HG03108 (cell line): ENCODE data around the gene GUCA2B.

Experiments used
- ATAC-seq: cut with Tn5 transposase; IDR thresholded peaks from one replicate; pipeline ENCODE4 v1.9.1; 2021; ENCODE audit warnings: moderate library complexity; ENCODE audit not compliant: unreplicated experiment

The GUCA2B gene

DNA sequence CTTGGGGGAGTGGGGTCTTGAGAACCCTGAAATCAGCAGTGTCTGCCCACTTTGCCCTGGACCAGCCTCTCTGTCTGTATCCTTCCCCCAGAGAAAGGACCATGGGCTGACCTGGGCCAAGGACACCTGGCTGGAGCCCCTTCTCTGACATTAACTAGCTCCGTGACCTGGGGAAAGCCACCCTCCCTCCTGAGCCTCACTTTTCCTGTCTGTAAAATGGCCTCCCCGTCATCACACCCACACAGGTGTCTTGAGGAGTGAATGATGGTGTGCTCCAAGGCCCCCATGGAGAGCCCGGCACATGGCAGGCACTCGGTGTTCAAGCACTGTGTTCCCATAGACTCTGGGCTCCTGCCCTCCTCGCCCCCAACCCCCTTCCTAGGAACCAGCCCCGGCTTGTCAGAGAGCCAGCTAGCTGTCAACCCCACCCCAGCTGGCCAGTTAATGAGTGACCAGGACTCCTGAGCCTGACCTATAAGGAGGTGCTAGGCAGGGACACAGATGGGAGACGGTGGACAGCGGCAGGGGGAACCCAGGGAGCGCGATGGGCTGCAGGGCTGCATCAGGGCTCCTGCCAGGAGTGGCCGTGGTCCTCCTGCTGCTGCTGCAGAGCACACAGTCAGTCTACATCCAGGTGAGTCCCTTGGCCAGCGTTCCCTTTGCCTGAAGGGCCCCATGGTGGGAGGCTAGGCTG, at the start of gene GUCA2B:
Gene GUCA2B (plus strand): TSS at position 504 of the 694 bp plus-strand sequence. CDS start 41 bp downstream, at position 545.
- no peak for ATAC-seq

DNA sequence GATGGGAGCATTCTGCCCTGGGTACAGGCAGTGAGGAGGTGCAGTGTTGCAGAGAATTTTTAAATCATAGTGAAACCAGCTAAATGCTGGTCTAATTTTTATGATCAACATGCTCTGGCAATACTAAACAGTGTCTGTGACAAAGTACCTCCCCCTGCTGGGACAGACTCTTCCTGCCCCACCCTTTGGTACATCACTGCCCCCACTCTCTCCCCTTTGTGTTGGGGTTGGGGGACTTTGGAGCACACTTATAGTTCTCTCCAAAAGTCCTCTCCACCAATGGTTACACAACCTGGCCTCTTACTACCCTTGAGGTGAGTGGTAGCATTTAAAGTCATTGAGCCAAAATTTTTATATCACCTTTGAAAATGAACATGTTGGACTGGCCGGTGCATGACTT, 48.2 kb upstream of the GUCA2B start:
- no peak for ATAC-seq

DNA sequence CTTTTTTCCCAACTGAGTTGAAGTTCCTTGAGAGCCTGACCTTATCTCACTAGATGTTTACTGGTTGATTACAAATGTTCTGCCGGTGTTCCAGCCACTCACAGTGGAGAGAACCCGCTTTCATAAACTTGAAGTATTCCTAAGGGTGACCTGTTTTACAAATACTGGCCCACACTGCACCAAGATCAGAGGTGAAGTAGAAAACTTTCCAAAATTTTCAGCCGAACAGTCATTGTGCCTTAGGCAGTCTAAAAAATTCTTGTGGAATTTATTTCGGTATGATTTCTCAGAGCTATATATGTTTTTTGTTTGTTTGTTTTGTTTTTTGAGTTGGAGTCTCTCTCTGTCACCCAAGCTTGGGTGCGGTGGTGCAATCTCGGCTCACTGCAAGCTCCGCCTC, 44.9 kb upstream of the GUCA2B start:
- ATAC-seq, result no peak

DNA sequence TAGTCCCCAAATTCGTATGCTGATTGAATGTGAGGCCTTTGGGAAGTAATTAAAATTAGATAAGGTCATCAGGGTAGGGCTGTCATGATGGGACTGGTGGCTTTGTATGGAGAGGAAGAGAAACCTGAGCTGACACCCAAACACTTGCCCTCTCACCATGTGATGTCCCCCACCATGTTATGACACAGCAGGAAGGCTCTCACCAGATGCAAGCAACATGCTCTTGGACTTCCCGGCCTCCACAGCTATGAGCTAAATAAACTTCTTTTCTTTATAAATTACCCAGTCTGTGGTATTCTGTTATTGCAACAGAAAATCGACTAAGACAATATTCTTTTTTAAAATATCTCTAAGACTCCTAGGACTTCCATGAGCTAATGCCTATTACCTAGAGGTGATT, 43.6 kb upstream of the GUCA2B start:
- no peak for ATAC-seq

DNA sequence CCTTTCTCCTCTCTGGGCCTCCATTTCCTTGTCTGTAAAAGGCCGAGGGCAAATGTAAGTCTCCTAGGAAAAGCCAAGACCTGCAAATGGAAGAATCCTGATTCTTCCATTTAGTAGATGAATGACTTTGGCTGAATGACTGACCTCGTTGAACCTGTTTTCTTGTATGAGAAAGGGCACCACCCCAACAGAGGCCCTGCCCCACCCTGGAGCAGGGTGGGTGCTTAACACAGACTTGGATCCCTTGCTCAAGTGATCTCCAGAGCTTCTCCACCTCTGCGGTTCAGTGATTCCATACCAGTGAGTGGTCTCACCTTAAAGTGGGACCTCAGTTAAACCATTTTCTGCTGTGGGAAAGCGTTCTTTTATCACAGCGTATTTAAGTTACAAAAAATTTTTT, 39.0 kb upstream of the GUCA2B start:
- no peak for ATAC-seq

DNA sequence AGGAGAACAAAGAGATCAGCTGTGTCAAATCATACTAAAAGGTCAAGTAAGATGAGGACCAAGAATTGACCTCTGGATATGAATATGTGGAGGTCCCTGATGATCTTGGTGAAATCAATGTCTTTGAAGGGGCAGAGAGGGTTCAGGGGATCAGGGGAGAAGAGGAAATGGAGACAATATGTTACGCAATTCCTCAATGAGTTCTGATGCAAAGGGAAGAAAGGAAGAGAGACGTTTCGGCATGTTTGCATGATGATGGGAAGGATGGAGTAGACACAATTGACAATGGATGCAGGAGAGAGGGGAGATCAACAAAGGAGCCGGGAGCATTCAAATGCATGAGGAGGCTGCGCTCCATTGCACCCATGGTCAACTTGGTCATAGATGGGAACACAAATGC, 36.0 kb upstream of the GUCA2B start:
- ATAC-seq, result no peak

DNA sequence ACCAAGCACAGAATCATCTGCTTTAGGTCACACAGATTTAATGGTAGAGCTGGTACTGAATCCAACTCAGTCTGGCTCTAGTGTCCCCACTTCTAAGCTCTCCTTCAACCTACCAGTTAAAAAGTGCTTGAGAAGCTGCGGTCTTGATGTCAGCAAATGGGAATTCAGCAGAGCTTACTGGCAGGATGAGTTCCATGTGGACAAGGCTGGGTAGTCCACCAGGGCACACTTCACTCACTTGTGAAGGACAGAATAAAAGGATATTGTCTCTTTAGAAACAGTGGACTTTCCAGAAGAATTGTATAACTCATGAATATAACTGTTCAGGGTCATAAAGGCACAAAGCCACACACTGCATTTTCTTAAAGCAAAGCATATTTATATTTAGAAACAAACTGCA, 35.1 kb upstream of the GUCA2B start:
- no peak for ATAC-seq

DNA sequence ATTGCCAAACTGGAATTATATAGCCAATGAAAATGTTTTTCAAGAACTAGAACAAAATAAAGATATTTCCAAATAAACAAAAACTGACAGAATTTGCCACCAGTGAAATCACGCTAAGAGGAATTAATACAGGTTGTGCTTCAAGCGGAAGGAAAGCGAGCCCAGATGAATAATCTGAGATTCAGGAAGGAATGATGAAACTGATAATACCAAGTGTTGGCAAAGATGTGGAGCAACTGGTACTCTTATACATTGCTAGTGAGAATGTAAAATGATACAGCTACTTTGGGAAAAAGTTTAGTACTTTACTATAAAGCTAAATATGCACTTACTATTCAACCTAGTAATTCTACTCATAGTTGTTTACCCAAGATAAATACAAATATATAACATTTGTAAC, 30.8 kb upstream of the GUCA2B start:
- no peak for ATAC-seq

DNA sequence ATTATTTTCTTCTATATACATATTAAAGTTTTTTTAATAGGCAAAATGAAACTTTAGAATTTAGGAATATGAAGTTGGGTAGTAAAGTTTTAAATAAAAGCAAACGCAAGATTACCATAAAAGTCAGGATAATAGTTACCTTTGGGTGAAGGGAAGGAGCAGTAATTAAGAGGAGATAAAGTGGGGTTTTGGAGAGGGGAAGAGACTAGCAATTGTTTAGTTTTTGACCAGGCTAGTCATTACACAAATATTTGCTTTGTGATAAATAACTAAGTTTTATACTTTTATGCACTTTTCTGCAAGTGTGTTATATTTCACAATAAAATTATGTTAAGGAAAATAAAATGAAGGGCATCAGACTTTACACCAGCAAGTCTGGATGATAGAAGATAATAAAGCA, 27.7 kb upstream of the GUCA2B start:
- ATAC-seq, result no peak

DNA sequence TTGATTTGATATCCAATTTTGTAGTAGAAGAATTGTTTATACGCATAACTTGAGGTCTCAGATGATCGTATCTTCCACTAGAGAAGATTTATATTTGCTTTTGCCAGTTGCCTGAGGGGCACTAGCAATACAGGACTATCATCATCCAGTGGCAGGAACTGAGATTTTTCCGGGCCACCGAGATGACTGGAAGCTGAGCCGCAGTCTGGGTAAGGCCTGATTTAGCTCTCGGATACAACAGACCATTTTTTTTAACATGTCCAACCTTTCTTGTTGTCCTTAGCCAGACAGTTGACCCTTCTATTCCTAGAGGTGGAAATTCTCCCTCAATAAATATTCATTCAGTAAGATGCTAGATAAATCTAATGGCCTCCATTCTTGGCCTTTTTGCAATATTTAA, 25.4 kb upstream of the GUCA2B start:
- no peak for ATAC-seq

DNA sequence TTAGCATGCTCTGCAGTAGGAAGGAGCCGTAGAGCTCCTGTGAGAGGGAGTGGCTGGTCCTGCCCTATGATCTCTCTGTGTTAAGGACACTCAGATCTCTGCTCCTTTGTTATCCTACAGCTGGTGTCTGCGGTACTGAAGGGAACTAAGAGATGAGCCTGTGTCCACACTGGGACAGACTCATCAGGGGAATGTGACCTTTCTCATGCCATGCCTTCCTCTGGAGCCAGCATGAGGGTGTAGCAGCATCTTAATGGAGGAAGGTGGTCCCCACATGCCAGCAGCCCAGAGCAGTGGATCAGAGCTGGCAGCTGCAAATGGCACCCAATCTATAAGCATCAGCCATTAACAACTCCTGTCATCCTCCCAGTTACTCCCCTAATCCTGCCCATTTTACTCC, 24.7 kb upstream of the GUCA2B start:
- ATAC-seq, result no peak

DNA sequence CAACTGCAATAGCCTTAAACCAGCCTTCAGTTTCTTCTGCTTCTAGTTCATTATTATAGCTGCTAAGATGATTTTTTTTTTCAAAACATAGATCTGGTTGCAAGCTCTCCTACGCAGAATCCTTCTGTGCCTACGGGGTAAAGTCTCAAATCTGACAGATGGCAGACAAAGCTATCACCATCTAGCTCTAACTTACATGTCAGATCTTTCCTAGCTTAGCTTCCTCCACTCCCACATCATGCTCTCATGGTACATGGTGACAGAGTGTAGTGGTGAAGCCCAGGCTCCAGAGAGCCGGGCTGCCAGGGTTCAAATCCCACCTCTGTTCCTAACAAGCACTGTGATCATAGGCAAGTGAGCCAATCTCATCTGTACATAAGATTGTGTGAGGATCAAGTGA, 24.2 kb upstream of the GUCA2B start:
- no peak for ATAC-seq

DNA sequence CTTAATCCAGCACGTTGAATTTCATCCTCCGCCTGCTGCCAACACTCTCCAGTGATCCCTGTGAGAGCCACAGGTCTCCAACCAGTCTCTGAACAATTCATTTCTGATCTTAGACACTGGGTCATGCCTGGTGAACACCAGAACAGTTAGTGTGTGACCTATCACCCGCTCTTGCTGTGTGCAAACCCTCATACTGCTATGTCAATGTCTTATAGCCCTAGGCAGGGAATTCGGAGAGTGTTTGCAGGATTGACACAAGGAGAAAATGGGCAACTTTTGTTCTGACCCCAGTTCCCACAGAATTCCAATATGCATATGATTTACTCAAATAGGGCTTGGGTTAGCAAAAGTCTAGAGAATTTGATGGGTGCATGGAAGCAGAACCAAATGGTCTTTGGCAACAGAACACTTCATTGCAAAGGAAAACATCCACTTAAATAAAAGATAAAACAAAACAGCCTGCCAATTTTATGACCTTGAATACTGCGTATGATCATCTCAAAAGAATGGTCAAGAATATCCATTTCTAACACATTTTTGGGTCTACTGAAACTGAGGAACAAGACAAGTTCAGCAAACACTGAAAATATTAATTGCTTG, 23.0 kb upstream of the GUCA2B start:
- no peak for ATAC-seq

DNA sequence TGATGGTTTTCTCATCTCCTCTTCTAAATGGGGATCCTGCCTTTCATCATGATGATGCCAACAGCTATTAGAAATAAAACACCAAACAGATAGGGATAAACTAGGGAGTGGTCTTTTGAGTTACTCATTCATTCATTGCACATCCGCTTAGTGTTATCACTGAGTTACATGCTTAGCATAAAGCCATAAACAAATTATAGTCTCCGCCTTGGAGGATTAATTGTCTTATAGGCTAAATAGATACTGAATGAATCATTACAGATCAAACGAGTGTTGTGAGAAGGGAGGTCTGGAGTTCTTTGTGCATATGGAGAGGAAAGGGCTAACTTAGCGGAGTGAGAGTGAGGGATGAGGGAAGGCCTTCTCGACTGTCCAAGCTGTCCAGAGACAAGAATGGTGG, 19.8 kb upstream of the GUCA2B start:
- no peak for ATAC-seq

DNA sequence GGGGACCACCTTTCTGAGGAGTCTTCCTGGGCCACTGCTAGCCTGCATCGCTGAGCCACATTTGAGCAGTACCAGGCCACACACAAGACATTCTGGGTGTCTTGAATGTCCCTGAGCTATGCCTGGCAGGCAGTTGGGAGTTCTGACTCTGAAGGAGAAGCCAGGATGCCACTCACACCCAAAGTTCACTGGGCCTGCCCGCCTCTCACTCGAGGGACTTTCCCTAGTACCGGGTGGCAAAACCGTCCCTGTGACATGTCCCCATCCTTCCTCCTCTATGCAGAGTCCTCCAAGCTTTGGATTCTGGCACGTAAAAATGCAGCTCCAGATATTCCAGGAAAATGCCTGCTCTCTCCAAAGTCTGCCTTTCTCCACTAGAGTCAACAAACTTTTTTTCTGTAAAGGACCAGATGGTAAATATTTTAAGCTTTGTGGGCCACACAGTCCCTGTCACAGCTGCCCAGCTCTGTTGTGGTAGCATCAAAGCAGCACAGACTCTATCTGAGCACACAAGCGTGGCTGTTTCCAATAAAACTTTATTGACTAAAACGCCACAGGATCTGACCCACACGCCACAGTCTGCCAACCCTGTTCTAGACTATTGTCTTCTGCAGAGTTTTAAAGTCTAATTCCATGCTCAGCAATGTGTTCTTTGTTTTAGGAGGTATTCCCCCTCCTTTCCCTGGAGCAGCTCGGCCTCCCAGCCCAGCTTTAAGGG, 19.2 kb upstream of the GUCA2B start:
- ATAC-seq, result no peak

DNA sequence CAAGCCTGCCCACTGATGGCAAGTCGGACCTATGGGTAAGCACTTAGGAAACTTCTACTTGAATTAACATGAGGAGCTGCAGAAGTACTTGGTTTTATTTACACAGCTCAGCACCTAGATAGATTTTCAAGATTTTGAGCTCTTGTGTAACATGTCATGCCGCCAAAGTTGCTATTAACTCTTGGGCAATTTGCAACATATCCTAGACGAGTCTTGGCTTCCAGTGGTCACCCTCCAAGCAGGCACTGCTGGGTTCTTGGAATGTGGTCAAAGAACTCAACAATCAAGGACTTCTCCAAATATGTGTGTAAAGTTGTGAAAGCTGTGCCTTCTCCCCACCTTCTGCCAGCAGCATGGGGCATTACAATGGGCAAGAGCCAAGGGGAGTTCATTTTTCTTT, 17.8 kb upstream of the GUCA2B start:
- ATAC-seq, result no peak

DNA sequence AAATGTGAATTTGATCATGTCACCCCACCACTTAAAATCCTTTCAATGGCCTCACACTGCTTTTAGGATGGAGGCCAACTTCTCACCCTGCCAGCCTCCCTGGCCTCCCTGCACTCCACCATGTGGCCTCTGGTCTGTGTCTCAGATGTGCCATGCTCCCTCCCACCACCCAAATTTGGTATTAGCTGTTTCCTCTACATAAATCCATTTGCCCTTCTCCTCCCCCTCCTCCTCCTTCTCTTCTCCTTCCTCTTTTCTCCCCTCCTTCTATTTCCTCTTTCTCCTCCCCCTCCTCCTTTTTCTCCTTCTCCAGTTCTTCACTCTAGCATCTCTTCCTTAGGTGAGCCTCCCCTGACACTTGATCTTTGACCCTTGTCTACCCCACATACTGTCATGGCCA, 16.7 kb upstream of the GUCA2B start:
- ATAC-seq, result no peak

DNA sequence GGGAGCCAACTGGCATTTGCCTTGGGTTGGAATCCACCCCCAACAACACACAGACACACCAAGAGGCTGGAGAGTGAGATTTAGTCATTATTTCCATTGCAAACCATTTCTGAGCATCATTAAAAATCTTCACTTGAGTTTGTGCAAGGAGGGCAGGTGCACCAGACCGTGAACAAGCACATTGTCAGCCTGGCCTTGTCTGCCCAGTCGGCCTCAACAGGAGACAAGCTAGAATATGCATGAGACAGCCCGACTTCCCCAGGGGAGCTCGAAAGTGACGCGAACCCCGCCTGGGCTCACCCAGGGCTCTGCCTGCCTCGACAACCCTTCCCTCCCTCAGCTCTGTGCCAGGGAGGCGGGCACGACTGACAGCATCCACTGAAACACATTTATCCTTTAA, 15.4 kb upstream of the GUCA2B start:
- ATAC-seq, result no peak

DNA sequence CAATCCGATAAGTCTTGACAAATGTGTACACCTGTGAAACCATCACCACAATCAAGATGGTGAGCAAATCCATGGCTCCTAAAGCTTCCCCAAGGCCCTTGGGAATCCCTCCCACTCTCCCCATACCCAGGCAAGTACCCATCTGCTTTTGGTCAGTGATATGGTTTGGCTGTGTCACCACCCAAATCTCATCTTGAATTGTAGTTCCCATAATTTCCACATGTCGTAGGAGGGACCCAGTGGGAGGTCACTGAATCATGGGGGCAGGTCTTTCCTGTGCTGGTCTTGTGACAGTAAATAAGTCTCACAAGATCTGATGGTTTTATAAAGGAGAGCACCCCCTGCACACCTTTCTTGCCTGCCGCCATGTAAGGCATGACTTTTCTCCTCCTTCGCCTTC, 14.6 kb upstream of the GUCA2B start:
- ATAC-seq, result no peak

DNA sequence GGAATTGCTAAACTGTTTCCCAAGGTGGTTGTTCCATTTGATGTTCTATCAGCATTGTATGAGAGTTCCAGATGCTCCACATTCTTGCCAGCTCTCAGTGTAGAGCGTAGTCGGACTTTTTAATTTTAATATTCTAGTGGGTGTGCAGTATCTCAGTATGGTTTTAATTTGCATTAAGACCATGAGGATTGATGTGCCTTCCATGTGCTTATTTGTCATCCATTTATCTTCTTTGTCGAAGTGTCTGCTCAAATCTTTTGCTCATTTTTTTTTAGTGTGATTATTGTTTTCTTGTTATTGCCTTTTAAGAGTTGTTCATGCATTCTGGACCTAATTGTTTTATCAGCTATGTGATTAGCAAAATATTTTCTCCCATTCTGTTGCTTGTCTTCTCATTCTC, 13.8 kb upstream of the GUCA2B start:
- no peak for ATAC-seq

DNA sequence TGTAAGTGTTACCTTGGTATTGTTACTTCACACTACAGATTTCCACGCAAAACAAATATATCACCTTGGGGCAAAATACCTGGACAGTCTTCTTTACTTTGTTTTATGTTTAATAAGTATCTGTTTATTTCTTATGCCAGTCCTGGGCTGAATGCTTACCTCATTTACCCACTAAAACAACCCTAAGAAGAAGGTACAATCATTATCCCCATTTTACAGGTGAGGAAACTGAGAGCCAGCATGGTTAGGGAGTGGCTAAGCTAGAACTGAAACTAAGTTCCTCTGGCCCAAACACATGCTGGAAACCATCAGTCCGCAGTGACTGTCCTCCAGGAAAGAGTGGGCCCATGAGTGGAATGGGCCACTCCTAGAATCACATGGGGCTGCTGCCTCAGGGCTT, 13.0 kb upstream of the GUCA2B start:
- ATAC-seq, result no peak

DNA sequence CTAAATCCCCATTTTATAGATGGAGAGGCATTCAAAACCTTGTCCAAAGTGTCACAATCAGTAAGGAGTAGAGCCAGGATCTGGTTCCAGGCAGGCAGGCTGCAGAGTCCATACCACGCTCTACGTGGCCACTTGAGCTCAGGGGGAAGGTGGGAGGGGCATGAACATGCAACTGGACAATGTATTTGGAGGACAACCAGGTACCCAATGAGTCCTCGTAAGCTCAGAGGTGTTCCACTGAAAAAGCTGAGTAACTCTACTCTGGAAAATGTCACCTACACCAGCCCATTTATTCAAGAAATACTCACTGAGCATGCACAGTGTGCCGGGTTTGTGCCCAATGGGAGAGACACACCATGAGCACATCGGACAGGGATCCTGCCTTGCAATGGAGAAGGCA, 11.2 kb upstream of the GUCA2B start:
- ATAC-seq, result no peak
